ENCODE results near the gene TBRG4.

DNA sequence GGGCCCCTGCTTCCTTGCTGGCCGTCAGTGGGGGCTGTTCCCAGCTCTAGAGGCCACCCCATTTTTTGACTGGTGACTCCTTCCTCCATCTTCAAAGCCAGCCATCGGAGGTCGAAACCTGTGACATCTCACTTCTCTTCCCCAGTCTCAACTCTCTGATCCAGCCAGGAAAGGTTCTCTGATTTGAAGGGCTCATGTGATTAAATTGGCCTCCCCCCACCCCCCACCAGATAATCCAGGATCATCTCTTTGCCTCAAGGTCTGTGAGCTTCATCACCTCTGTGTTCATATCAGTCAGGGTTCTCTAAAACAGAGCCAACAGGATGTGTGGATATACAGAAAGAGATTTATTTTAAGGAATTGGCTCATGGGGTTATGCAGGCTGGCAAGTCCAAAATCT, 40.5 kb upstream of the TBRG4 start:
- TF ChIP-seq CTCF (IDR thresholded peaks at IDR 0.05) (no peak), EP300 (IDR thresholded peaks at IDR 0.05) (no peak)
